ENCODE data around the gene SH3RF3.

Gene SH3RF3

DNA sequence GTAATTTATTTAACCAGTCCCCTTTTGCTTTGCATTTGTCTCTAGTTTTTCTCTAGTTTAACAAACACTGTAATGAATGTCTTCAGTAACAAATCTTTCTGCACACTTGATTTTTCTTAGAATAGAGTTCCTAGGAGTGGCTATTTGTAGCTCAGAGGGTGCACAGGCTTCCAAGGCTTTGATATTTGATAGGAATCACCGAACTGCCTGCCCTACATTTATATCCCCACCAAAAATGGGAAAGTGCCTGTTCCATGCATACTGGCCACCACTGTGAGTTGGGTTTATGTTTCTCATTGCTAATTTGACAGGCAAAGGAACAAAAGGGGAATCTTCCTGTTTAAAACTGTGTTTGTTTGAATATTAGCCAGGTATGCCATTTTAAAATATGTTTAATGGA lies 238.7 kb downstream of the SH3RF3 start:
- no peak for DNase-seq

DNA sequence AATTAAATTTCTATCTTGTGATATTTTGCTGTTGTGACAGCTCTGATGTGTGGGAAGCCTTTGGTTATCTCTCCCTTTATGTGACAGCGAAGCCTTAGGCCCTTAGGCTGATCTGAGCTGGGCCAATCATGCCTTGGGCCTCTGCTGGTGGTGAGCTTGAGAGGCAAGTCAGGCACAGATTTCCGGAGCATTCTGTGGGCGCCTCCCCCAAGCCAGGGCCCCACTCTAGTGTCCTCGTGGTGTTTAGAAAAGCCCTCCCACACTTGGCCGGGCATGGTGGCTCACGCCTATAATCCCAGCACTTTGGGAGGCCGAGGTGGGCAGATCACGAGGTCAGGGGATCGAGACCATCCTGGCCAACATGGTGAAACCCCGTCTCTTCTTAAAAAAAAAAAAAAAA lies 239.8 kb downstream of the SH3RF3 start:
- no peak for DNase-seq

DNA sequence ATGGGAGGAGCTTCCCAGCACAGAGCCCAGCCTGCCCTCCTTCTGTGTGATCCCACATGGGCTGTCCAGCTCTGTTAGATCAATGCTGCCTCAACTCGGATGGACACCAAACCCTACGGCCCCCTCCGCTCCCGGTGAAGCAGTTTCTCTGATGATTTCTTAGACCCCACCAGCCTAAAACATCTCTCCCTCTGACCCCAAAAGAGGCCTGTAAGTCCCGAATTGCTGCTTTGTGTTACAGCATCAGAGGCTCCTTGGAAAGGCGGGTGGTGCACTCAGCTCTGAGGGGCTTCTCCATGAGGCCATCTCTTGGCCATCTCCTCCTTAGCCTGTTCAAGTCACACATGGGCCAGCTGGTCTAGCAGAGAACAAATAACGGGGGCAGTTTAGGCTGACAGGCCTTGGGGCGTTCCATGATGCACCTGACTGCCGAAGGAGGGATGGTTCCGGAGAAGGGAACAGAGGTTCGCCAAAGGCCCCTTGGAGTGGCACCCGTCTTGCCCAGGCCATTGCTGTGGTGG lies 240.7 kb downstream of the SH3RF3 start:
- DNase-seq = no peak

DNA sequence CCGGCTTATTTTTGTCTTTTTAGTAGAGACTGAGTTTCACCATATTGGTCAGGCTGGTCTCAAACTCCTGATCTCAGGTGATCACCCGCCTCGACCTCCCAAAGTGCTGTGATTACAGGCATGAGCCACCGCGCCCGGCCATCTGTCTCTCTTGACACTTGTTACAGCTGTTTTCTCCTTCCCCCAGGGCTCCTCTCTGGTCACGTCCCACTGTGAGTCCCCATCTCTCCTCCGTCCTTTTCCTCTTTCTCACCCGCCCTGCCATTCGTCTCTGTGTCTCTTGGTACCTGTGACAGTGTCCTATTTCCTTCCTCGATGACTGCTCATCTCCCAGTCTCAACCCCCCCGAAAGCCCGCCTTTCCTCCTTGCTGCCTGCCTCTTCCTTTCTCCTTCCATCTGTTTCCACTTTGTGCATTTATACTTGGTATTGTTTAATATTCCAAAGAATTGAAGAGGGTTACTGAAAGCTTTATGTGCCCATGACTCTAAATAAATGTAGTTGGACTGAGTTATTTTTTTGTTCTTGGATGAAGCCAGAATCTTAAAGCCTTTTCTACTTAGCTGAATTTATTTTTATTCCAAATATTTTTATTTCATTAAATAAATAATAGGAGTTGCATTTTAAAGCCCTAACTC lies 241.5 kb downstream of the SH3RF3 start:
- DNase-seq = no peak

DNA sequence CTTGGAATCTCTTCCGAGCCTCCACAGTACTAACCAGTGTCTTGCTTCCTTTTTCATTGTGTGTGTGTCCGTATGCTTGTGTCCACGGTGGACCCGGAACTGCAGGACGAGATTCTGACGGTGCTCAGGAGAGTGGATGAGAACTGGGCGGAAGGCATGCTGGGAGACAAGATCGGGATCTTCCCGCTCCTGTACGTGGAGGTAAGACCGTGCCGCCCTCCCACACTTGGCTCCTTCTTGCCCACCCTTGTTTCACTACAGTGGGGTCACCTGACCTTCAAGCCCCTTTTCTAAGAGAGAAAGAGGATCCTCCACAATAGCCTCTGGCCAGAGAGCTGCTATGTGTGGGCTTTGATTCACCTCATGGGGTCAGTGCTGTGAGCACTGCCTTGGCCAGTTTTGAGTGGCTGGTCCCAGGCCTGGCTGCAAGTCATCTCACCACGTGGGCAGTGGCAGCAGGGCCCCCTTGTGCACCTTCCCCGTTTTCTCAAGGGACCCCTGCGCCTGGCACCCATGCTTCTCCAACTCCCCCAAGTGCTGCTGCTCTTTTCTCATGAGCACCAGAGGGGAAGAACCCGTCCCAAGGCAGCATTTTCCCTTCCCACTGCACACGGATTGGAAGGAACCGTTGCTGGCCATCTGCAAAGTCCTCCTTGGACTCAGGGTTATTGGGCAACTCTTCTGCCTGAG lies 242.6 kb downstream of the SH3RF3 start:
- no peak for DNase-seq

DNA sequence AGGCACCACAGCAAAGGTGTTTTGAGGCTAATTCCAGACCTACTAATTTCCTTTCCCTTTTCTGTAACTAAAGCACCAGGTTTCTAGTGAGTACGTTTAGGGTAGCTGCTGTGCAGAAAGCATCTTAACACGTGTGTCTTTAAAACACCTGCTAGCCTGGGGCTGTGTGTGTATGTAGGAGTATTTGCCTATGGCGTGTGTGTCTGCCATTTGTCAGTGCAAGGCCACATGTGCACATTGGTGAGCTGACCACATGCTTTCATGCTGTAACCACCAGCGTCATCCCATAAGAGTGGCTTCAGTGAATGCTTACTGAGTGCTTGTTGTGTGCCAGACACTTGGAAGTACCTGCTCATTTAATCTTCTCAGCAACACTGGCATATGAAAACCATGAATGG lies 243.2 kb downstream of the SH3RF3 start:
- no peak for DNase-seq

- DNase-seq = no peak
Measured at GRCh38 chr2:109372614-109373013, 243.6 kb downstream of the SH3RF3 start.

DNA sequence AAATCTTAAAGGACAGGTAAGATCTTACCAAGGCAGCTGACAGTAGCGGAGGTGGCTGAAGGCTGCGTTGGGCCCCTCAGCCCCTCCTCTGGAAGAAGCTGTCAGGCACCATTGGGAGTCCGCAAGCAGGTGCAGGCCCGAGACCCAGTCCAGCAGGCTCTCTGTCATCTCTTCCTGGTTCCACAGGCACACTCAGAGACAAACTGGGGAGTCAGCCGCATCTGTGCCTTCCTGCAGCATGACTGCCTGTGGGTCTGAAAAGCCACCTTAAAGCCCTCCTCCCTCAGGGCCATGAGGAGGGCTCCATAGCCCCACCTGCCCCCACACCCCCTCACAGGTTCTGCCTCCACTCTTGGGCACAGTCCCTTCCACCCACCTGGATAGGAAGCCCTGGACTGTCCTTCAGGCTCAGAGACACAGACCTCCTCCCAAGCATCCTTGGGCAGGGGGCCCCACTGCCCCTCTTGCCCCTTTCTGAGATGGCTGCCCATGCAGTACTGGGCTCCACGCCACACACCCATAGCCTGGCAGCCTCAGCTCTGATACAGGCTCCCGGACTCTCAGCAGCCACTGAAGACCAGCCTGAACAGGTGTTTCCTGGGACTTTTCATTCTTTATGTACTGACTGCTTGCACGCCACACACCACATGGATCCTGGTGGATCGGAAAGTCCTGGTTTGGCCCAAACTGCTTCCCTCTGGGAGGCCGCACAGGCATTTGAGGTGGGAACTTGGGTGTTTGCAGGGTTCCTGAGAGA lies 245.0 kb downstream of the SH3RF3 start:
- no peak for DNase-seq

DNA sequence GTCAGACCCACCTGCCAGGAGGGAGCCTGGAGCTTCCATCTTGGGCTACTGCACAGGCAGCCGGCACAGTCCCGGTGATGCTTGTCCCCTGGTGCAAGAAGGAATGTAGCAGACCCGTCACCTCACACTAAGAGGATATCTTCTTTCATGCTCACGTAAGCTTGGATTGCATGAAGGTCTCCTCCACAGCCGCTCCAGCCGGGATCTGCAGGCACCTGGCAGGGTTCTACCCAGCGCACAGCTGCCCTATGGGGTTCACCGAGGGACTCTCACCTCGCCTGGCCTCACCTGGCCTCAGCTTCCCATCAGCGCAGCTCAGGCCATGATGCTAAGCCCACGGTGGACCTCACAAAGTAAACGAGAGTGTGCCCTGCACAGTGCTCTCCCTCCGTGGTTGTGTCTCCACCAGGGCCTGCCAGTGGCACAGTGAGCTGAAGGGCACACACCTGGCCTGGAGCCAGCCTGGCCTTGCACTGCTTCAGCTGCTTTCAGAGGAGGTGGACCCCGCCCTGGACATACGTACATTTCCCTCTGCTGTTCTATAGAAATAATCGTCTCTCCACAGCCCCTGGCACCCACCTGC lies 245.6 kb downstream of the SH3RF3 start:
- DNase-seq = no peak

DNA sequence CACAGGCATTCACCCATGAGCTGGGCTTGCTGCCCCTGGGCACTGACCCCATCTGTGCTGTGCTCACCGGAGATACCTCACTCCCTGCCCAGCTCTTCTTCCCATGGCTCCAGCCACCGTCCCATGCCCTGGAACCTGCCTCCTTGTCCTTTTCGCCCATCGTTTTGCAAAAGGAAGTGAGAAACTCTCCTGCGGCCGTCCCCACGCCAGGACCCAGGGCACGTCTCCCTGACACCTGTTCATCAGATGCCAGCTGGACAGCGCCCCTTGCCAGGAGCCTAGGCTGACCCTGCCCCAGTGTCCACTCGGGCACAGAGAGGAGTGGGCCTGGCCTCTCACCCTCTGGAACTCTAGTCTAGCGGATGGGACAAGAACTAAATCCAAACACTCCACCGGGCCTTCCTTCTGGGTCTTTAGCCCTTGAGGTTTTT lies 246.1 kb downstream of the SH3RF3 start:
- DNase-seq = no peak

GRCh38 chr2:109375656-109376055 lies 246.7 kb downstream of the SH3RF3 start:
- DNase-seq = no peak

DNA sequence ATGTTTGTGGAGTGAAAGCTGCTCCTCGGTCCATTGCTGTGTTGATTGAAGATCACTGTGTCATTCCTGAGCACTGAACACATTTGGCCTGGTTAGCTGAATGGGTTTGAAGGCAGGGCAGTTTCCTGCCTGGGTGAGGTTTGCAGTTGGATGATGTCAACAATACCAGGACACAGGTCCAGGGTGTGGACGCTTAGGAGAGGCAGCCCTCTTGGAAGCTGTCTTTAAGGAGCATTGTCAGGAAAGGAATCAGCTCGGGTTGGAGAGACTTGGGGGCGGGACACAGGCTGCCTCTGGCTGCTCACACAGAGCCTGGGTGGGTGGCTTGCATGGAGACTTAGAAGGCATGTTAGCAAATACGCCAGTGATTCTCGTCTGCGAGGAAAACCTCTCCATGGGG lies 247.1 kb downstream of the SH3RF3 start:
- DNase-seq = no peak

DNA sequence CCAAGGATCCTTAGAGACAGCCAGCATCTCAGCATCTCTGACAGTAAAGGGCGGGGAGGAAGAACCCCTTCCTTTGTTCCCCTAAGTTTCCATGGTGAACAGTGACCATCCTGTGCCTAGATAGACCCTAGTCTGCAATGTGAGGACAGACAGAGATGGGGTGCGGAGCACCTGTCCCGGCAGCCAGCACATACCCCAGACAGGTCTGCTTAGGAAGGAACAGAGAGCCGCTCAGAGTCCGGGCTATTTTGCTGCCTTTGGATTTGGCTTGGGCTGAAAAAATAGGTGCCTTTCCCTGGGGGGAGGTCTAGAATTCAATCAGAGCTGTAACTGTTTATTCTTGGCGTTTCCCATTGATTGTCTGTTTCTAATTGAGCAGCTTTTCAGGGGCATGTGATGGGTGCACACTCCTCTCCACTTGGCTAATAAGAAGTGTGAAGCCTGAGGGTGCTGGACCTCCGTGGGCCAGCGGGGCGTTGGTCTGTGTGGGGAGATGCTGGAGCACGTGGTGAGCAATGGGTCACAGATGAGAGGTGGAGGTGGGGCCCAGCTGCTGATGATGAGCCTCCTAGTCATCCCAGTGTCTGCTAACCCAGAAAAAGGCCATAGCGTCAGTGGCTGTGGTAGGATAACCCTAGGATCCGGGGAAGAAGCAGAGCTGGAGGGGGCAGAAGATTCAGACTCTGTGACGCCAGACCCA lies 247.9 kb downstream of the SH3RF3 start:
- no peak for DNase-seq

- DNase-seq = no peak
Measured at GRCh38 chr2:109377976-109378375, 249.0 kb downstream of the SH3RF3 start.

GRCh38 chr2:109378682-109379081 lies 249.7 kb downstream of the SH3RF3 start:
- no peak for DNase-seq

- no peak for DNase-seq
Measured at GRCh38 chr2:109379507-109379906, 250.5 kb downstream of the SH3RF3 start.

DNA sequence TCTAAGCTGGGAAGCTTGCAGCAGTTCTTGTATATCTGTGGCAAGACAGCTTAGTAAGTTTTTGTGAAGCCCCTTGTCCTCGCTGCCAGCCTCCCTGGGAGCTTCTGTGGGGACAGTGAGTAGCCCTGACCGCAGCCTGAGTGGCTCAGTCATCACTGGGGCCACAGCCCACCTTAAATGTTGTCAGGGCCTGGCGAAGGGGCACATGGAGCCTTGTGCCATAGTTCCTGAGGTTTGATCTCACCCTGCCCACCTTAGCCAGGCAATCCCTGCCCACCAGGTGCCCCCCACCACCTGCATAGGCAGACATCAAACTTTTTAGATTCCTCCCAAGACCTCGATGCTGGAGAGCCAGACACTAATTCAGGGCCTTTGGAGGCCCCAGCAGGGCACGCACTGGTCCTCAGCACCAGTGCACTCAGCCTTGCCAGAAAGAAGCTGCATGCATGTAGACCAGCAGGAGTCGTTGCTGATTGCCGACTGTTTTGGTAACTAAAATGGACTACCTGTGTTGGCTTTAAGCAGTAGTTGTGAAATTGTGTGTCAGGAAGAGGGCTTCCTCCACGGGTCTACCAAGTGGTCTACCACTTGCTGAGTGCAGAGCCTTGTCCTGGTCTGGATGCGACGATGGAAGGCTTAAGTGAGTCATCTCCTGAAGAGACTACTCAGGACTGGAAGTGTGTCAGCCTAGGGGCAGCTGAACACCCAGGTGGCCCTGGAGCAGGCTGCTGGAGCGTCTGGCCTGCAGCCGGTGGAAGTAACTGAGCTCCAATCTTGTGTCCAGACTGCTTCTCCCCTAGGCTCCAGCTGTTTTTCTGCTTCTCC lies 251.7 kb downstream of the SH3RF3 start:
- DNase-seq = no peak

GRCh38 chr2:109381327-109381820 lies 252.4 kb downstream of the SH3RF3 start:
- DNase-seq = no peak

- DNase-seq = no peak
Measured at GRCh38 chr2:109382226-109382895, 253.4 kb downstream of the SH3RF3 start.

DNA sequence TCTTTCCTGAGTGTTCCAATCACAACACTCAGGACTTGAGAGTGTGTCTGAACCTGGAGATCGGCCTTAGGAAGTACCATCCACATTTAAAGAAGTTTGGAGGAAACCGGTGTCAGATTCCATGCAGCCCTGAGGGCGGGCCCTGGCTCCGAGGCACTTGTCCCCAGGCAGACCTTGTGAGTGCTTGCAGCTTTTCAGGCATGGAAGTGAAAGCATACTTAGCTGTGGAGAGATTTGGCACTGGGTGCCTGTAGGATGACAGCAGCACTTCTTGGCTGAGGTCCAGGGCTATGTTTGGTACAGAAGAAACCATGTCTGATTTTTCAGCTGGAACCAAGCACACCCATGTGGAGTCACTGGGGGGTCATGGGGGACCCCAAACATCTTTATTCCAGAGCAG lies 253.9 kb downstream of the SH3RF3 start:
- no peak for DNase-seq

All from CD4-positive, alpha-beta T cell treated with Interleukin-6 for 4 hours (primary cell).